HG03103 (cell line): ENCODE measurements around the gene SUPT5H.

Source experiments
- ATAC-seq: cut with Tn5 transposase; IDR thresholded peaks from one replicate; pipeline ENCODE4 v1.9.1; 2021; ENCODE audit warnings: low read depth; ENCODE audit not compliant: unreplicated experiment

Gene SUPT5H

DNA sequence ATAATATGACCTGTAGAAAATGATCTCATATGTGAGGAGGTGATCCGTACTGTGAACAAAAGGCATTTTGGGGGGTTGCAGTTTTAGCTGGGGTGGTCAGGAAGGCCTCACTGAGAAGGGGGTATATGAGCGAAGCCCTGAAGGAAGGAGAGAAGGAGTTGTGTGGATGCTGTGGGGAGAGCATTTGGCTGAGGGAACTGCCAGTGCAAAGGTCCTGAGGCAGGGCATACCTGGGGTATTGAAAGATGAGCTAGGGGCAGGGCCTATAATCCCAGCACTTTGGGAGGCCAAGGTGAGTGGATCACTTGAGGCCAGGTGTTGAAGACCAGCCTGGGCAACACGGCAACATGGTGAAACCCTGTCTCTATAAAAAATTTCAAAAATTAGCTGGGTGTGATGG, 72.0 kb downstream of the SUPT5H start:
- ATAC-seq: no peak

GRCh38 chr19:39518458-39518857, 73.1 kb downstream of the SUPT5H start:
- ATAC-seq: no peak

DNA sequence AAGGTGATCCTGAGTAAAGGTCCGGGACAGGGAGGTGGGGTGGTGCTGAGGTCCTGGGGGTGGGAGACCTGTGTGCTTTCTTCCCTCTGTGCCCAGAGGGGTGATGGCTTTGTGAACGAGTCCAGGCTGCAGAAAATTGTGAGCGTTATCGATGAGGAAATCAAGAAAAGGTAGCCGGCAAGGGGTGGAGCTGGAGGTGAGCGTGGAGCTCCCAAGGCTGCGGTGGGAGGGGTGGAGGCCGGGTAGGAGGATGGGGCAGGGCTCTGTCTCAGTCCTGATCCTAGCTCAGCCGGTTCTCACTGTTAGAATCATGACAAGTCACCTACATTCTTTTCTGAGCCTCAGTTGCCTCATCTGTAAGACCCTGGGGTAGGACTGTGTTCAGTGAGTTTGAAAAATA, 73.6 kb downstream of the SUPT5H start:
- ATAC-seq: no peak

- no peak for ATAC-seq
Measured at GRCh38 chr19:39520541-39521484, 75.4 kb downstream of the SUPT5H start.

GRCh38 chr19:39524495-39524894, 79.1 kb downstream of the SUPT5H start:
- no peak for ATAC-seq

DNA sequence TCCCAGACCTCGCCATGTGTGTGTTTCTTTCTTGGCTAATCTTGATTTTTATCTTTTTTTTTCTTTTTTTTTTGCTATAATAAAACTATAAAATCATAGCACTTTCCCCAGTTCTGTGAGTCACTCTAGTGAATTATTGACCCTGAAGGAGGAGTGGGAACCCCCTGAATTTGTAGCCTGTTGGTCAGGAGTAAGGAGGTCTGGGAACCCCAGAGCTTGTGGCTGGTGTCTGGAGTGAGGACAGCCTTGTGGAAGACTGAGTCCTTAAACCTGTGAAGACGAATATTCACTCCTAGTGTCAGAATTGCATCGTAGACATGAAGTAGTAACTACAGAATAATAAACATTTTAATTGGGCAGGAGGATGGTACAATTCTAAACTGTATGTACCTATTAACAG, 79.8 kb downstream of the SUPT5H start:
- ATAC-seq: no peak
